ENCODE data around the gene ATAD2B. TPM values are rescaled to one million over a fixed set of nuclear protein-coding genes. Genes with fewer than 3 reads are reported as not detected.

Gene ATAD2B
- total RNA-seq, 1 experiment from 2014 or later: 8.6 TPM

DNA sequence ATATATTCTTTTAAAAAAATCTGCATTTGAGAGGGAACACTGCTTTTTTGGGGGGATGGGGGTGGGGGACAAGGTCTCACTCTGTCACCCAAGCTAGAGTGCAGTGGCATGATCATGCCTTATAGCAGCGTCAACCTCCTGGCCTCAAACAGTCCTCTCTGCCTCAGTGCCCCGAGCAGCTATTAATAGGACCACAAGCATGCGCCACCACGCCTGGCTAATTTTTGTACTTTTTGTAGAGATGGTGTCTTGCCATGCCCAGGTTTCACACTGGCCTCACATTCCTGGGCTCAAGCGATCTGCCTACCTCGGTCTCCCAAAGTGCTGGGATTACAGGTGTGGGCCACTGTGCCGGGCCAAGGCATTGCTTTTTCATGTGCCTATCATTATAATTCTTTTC is 154.2 kb downstream of the ATAD2B start:
- H3K4me2 ChIP-seq (ENCODE audit: low read length): no peak overlapping the region
- no peaks in the 10 kb centered on the region; the same call in 1 of the 2 replicates for H3K36me3 ChIP-seq (ENCODE audit: low read depth, low read length)
- H3K27me3 ChIP-seq (ENCODE audit: low read length): no peaks in the 10 kb centered on the region
- ATAC-seq (no peak), DNase-seq (no peak)
- no peak overlapping the region for H3K27ac ChIP-seq (ENCODE audit: low read length)
- no peaks in the 10 kb centered on the region for H3K79me2 ChIP-seq (ENCODE audit: low read length)
- POLR2A ChIA-PET (ENCODE audit: unreplicated experiment): no interaction called here
- no peaks in the 10 kb centered on the region for H4K20me1 ChIP-seq (ENCODE audit: low read length)
- intact Hi-C loops (cut with micrococcal nuclease): no loop called here
- H3K9me3 ChIP-seq (ENCODE audit: low read length): no peaks in the 10 kb centered on the region
- CTCF ChIA-PET: no interaction called here
- BruUV-seq (replicated peaks): no TSS peak
- TF ChIP-seq EZH2phosphoT487 (IDR thresholded peaks at IDR 0.05; ENCODE audit: borderline replicate concordance, low read length) (no peak), EZH2 (IDR thresholded peaks at IDR 0.05; ENCODE audit: low read length, unreplicated experiment) (no peak)
- TF ChIP-seq, protein P1, sequence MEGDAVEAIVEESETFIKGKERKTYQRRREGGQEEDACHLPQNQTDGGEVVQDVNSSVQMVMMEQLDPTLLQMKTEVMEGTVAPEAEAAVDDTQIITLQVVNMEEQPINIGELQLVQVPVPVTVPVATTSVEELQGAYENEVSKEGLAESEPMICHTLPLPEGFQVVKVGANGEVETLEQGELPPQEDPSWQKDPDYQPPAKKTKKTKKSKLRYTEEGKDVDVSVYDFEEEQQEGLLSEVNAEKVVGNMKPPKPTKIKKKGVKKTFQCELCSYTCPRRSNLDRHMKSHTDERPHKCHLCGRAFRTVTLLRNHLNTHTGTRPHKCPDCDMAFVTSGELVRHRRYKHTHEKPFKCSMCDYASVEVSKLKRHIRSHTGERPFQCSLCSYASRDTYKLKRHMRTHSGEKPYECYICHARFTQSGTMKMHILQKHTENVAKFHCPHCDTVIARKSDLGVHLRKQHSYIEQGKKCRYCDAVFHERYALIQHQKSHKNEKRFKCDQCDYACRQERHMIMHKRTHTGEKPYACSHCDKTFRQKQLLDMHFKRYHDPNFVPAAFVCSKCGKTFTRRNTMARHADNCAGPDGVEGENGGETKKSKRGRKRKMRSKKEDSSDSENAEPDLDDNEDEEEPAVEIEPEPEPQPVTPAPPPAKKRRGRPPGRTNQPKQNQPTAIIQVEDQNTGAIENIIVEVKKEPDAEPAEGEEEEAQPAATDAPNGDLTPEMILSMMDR (conservative IDR thresholded peaks at IDR 0.05; ENCODE audit: low read depth, low read length): no peak
- H3K9ac ChIP-seq (ENCODE audit: low read length): no peak overlapping the region
- H3F3A ChIP-seq (ENCODE audit: low read length, unreplicated experiment): no peaks in the 10 kb centered on the region
- H2AFZ ChIP-seq (ENCODE audit: low read length): no peak overlapping the region
- H3K4me3 ChIP-seq (ENCODE audit: low read length): no peak overlapping the region
- no peaks in the 10 kb centered on the region for H3K9me2 ChIP-seq (replicated peaks; ENCODE audit: low read length)
- no peaks in the 10 kb centered on the region for H3K4me1 ChIP-seq (ENCODE audit: insufficient read depth, low read length)

DNA sequence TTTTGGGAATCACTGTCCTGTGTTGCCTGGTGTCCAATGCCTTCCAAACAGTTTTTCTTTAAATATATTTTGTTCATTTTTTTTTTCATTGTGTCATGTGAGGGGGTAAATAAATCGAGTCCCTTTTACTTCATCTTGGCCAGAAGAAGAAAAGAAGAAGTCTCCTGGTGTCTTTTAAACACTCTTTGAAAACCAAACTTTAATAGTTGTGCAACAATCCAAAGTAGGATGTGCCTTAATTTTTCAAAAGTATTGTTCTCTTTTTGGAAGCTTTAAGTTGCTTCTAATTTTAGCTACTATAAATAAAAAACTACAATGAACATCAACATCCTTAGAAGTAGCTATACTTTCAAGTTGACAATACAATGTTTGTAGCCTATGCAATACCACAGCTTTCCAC is 154.9 kb downstream of the ATAD2B start:
- H3K4me1 ChIP-seq (ENCODE audit: insufficient read depth, low read length): no peaks in the 10 kb centered on the region
- H3K27me3 ChIP-seq (ENCODE audit: low read length): no peaks in the 10 kb centered on the region
- no peak overlapping the region for H3K9ac ChIP-seq (ENCODE audit: low read length)
- ChIA-PET CTCF (no interaction called here), POLR2A (ENCODE audit: unreplicated experiment) (no interaction called here)
- H3K36me3 ChIP-seq (ENCODE audit: low read depth, low read length): 0 out of 2 replicates have a peak, but pooled peaks cover 2% of the 10 kb centered on the region
- H3K4me2 ChIP-seq (ENCODE audit: low read length): no peak overlapping the region
- no peak for ATAC-seq
- H3K4me3 ChIP-seq (ENCODE audit: low read length): no peak overlapping the region
- no peak overlapping the region for H2AFZ ChIP-seq (ENCODE audit: low read length)
- TF ChIP-seq, protein P1 (conservative IDR thresholded peaks at IDR 0.05; ENCODE audit: low read depth, low read length): no peak
- TF ChIP-seq EZH2phosphoT487 (IDR thresholded peaks at IDR 0.05; ENCODE audit: borderline replicate concordance, low read length): no peak
- TF ChIP-seq EZH2 (IDR thresholded peaks at IDR 0.05; ENCODE audit: low read length, unreplicated experiment): no peak
- H3K27ac ChIP-seq (ENCODE audit: low read length): no peak overlapping the region
- H4K20me1 ChIP-seq (ENCODE audit: low read length): no peaks in the 10 kb centered on the region
- H3K79me2 ChIP-seq (ENCODE audit: low read length): no peaks in the 10 kb centered on the region
- no peaks in the 10 kb centered on the region for H3F3A ChIP-seq (ENCODE audit: low read length, unreplicated experiment)
- H3K9me2 ChIP-seq (replicated peaks; ENCODE audit: low read length): no peaks in the 10 kb centered on the region
- H3K9me3 ChIP-seq (ENCODE audit: low read length): no peaks in the 10 kb centered on the region
- intact Hi-C loops (cut with micrococcal nuclease): no loop called here
- BruUV-seq (replicated peaks): no TSS peak
- DNase-seq: no peak

DNA sequence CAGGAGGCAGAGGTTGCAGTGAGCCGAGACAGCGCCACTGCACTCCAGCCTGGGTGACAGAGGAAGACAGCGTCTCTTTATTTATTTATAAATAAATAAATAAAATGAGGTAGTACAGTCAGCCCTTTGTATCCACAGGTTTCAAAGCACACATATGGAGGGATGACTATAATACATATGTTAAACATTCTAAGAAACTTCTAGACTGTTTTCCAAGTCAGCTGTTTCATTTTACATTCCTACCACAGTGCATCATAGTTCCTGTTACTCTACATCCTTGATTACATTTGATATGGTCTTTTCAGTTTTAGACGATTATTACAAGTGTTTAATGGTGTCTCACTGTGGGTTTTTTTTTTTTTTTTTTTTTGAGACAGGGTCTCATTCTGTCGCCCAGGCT is 157.6 kb downstream of the ATAD2B start:
- Histone ChIP-seq H3K4me1 (ENCODE audit: insufficient read depth, low read length) (no peaks in the 10 kb centered on the region), H3K9ac (ENCODE audit: low read length) (no peak overlapping the region), H3K36me3 (ENCODE audit: low read depth, low read length) (0 out of 2 replicates have a peak, but pooled peaks cover 2% of the 10 kb centered on the region), H3K27ac (ENCODE audit: low read length) (no peak overlapping the region), H3K79me2 (ENCODE audit: low read length) (no peaks in the 10 kb centered on the region), H4K20me1 (ENCODE audit: low read length) (no peaks in the 10 kb centered on the region), H3K4me3 (ENCODE audit: low read length) (no peak overlapping the region), H3F3A (ENCODE audit: low read length, unreplicated experiment) (no peaks in the 10 kb centered on the region), H3K27me3 (ENCODE audit: low read length) (no peaks in the 10 kb centered on the region), H2AFZ (ENCODE audit: low read length) (no peak overlapping the region), H3K9me3 (ENCODE audit: low read length) (no peaks in the 10 kb centered on the region), H3K4me2 (ENCODE audit: low read length) (no peak overlapping the region), H3K9me2 (replicated peaks; ENCODE audit: low read length) (no peaks in the 10 kb centered on the region)
- no peak for ATAC-seq
- intact Hi-C loops (cut with micrococcal nuclease): loop anchor here (10.0 kb wide), 2 partner anchors 365 to 405 kb away; no protein-coding TSS in a partner anchor
- ChIA-PET POLR2A (ENCODE audit: unreplicated experiment) (no interaction called here), CTCF (no interaction called here)
- no TSS peak for BruUV-seq (replicated peaks)
- no peak for DNase-seq
- TF ChIP-seq EZH2phosphoT487 (IDR thresholded peaks at IDR 0.05; ENCODE audit: borderline replicate concordance, low read length): no peak
- TF ChIP-seq EZH2 (IDR thresholded peaks at IDR 0.05; ENCODE audit: low read length, unreplicated experiment): no peak
- TF ChIP-seq, protein P1 (conservative IDR thresholded peaks at IDR 0.05; ENCODE audit: low read depth, low read length): no peak

All from PC-3 (cell line).